ENCODE data around the gene KRTAP5-2.
"Not testable (repeated sequence)": the region's sequence is repeated elsewhere in the genome, so short reads cannot be mapped to it uniquely, and the experiment has no call there.

- TF ChIP-seq CTCF, POLR2A (IDR thresholded peaks at IDR 0.05): not testable (repeated sequence)
Measured at GRCh38 chr11:1598406-1598805, 312 bp upstream of the KRTAP5-2 start.
